NCI-H128 (cell line): ENCODE results near the gene MSN.
"Not testable (repeated sequence)": the region's sequence is repeated elsewhere in the genome, so short reads cannot be mapped to it uniquely, and the experiment has no call there.

Experiments
- DNase-seq: peaks from one replicate; lab custom pipeline; 2025; ENCODE audit not compliant: unreplicated experiment; lab: John Stamatoyannopoulos, UW

Gene MSN

GRCh38 chrX:65712005-65712806, 44.8 kb downstream of the MSN start:
- no peak for DNase-seq

- no peak for DNase-seq
Measured at GRCh38 chrX:65718538-65718937, 51.1 kb downstream of the MSN start.

GRCh38 chrX:65720381-65720964, 53.0 kb downstream of the MSN start:
- no peak for DNase-seq

GRCh38 chrX:65723706-65724105, 56.3 kb downstream of the MSN start:
- no peak for DNase-seq

- DNase-seq: no peak
Measured at GRCh38 chrX:65726715-65727114, 59.3 kb downstream of the MSN start.

- DNase-seq: no peak
Measured at GRCh38 chrX:65731684-65732289, 64.3 kb downstream of the MSN start.

GRCh38 chrX:65740909-65741308, 73.5 kb downstream of the MSN start:
- DNase-seq: no peak

- DNase-seq: no peak
Measured at GRCh38 chrX:65741823-65742222, 74.4 kb downstream of the MSN start.

GRCh38 chrX:65744965-65745364, 77.5 kb downstream of the MSN start:
- DNase-seq: no peak

- DNase-seq: no peak
Measured at GRCh38 chrX:65745427-65745826, 78.0 kb downstream of the MSN start.

GRCh38 chrX:65745992-65746391, 78.5 kb downstream of the MSN start:
- DNase-seq: no peak

GRCh38 chrX:65750674-65751469, 83.4 kb downstream of the MSN start:
- DNase-seq: no peak

GRCh38 chrX:65751519-65751918, 84.1 kb downstream of the MSN start:
- DNase-seq: no peak

- no peak for DNase-seq
Measured at GRCh38 chrX:65752294-65752693, 84.8 kb downstream of the MSN start.

GRCh38 chrX:65755786-65756185, 88.3 kb downstream of the MSN start:
- DNase-seq: no peak

- no peak for DNase-seq
Measured at GRCh38 chrX:65757943-65758342, 90.5 kb downstream of the MSN start.

- DNase-seq: no peak
Measured at GRCh38 chrX:65758505-65758904, 91.1 kb downstream of the MSN start.

- not testable (repeated sequence) for DNase-seq
Measured at GRCh38 chrX:65759525-65759924, 92.1 kb downstream of the MSN start.

GRCh38 chrX:65769564-65770292, 102.3 kb downstream of the MSN start:
- DNase-seq: no peak

- no peak for DNase-seq
Measured at GRCh38 chrX:65772842-65773241, 105.4 kb downstream of the MSN start.

- no peak for DNase-seq
Measured at GRCh38 chrX:65781845-65782244, 114.4 kb downstream of the MSN start.
